ENCODE data around the gene TTLL6. TPM values are rescaled to one million over a fixed set of nuclear protein-coding genes. Genes with fewer than 3 reads are reported as not detected.

TTLL6 gene
- total and polyA plus RNA-seq, 9 of the 15 experiments (the other 6 are each of a cell fraction or from before 2014, with no cell fraction given) = 0.05 TPM; not detected in 8

DNA sequence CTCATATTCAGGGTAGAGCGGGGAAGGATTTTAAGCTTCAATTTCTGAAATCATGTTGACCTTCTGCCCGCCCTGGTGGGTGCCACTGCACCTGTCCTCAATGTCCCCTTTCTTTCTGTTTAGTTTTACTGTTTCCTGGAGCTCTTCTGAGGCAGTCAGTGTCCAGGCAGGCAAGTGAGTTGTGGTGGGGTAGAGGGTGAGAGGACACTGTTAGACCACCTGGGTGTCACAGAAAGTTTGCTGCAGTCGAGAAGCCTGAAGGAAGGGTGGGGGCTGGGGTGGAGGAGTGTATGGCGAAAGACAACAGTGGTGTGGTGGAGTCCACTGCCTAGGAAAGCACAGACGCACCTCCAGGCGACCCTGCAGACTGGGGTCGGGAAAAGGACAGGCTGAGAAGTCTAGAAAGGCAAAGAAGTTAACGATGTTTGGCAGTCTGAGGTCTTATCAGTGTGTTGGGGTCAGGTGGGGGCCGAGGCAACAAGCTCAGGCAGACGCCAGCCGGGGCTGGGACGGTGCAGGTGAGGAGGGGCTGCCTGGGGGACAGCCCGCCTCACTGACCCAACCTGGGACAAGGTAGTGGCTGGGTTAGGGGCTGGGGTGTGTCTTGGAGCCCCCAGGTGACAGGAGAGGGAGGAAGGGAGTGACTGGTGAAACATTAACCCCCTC, 65.2 kb downstream of the TTLL6 start:
- Histone ChIP-seq H4K20me1 (replicated peaks; ENCODE audit: control insufficient read depth, insufficient read depth, low read length) (peaks cover 10% of the 10 kb centered on the region; the same call in 1 of the 2 replicates), H3K9ac (ENCODE audit: insufficient read depth in 1 of 2, low read depth in 2 of 2, low read length in 2 of 2) (no peak overlapping the region), H2AFZ (ENCODE audit: low read depth, low read length) (no peak overlapping the region), H3K9me3 (replicated peaks; ENCODE audit: control insufficient read depth, insufficient read depth, low read depth, low read length) (no peaks in the 10 kb centered on the region), H3K79me2 (ENCODE audit: control insufficient read depth, insufficient read depth, low read length) (no peaks in the 10 kb centered on the region), H3K27me3 (ENCODE audit: control insufficient read depth in 2 of 2, insufficient read depth in 2 of 2, low read length in 2 of 2) (peaks cover 80 to 88% of the 10 kb centered on the region in 2 experiments), H3K4me1 (replicated peaks in 1 of 2; ENCODE audit: control insufficient read depth in 2 of 2, insufficient read depth in 2 of 2, low read length in 2 of 2) (peaks cover 0 to 19% of the 10 kb centered on the region in 2 experiments; a peak in 2 of 5 replicates), H3K9me1 (ENCODE audit: control insufficient read depth, insufficient read depth, low read length) (no peaks in the 10 kb centered on the region), H3K4me2 (ENCODE audit: insufficient read depth, low read length) (no peak overlapping the region), H3K36me3 (ENCODE audit: control insufficient read depth, insufficient read depth, low read length) (no peaks in the 10 kb centered on the region), H3K4me3 (no peak overlapping the region), H3K27ac (ENCODE audit: extremely low read depth, low read depth, low read length) (no peak overlapping the region)
- ChIA-PET POLR2A (interaction anchor here (0.6 to 1.8 kb wide), 6 partner anchors 9 to 1083 kb away, joined by 3 to 10 read pairs (median 3); no protein-coding TSS in a partner anchor), CTCF (ENCODE audit: low intra/inter-chr PET ratio) (no interaction called here)
- FAIRE-seq = no peak
- BruUV-seq (replicated peaks) = no TSS peak
- intact Hi-C loops (cut with micrococcal nuclease) = no loop called here
- no peak for ATAC-seq
- under 1% methylated on average over 13 of the region's 13 CpGs for WGBS (ENCODE audit: insufficient coverage, low coverage, missing lambda C conversion rate)
- TF ChIP-seq, protein P1, sequence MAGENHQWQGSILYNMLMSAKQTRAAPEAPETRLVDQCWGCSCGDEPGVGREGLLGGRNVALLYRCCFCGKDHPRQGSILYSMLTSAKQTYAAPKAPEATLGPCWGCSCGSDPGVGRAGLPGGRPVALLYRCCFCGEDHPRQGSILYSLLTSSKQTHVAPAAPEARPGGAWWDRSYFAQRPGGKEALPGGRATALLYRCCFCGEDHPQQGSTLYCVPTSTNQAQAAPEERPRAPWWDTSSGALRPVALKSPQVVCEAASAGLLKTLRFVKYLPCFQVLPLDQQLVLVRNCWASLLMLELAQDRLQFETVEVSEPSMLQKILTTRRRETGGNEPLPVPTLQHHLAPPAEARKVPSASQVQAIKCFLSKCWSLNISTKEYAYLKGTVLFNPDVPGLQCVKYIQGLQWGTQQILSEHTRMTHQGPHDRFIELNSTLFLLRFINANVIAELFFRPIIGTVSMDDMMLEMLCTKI (IDR thresholded peaks at IDR 0.05; ENCODE audit: partially characterized antibody) = no peak
- TF ChIP-seq NCOR1 (IDR thresholded peaks at IDR 0.05) = no peak
- DNase-seq (ENCODE audit: extremely low read depth in 1 of 4, low spot score in 3 of 4) = no peak
- in situ Hi-C loops (cut with MboI) = no loop called here

DNA sequence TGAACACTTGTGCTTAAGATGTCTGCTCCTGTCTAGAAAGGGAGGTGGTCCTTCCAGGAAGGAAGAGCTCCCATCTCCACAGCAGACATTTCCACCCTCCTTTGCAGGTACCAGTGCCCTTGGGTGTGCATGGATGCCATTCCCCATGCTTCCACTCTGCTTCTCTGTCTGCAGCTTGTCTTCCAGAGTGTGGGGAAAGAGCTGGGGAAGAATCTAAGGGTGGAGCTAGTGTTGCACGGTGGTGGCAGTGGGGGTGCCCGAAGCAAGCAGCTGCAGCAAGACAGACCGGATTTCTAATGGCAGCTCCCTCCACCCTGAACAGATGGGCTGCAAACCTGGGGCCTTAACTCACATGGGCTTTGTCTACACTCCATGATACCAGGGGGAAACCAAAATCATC, 65.9 kb downstream of the TTLL6 start:
- Histone ChIP-seq H3K27me3 (ENCODE audit: control insufficient read depth in 2 of 2, insufficient read depth in 2 of 2, low read length in 2 of 2) (peaks cover 81 to 88% of the 10 kb centered on the region in 2 experiments), H3K4me2 (ENCODE audit: insufficient read depth, low read length) (no peak overlapping the region), H2AFZ (ENCODE audit: low read depth, low read length) (no peak overlapping the region), H3K36me3 (ENCODE audit: control insufficient read depth, insufficient read depth, low read length) (no peaks in the 10 kb centered on the region), H3K9me3 (replicated peaks; ENCODE audit: control insufficient read depth, insufficient read depth, low read depth, low read length) (no peaks in the 10 kb centered on the region), H3K27ac (ENCODE audit: extremely low read depth, low read depth, low read length) (no peak overlapping the region), H3K79me2 (ENCODE audit: control insufficient read depth, insufficient read depth, low read length) (no peaks in the 10 kb centered on the region), H3K4me3 (no peak overlapping the region), H3K9ac (ENCODE audit: insufficient read depth in 1 of 2, low read depth in 2 of 2, low read length in 2 of 2) (no peak overlapping the region), H3K4me1 (replicated peaks in 1 of 2; ENCODE audit: control insufficient read depth in 2 of 2, insufficient read depth in 2 of 2, low read length in 2 of 2) (peaks cover 0 to 19% of the 10 kb centered on the region in 2 experiments; a peak in 2 of 5 replicates), H3K9me1 (ENCODE audit: control insufficient read depth, insufficient read depth, low read length) (no peaks in the 10 kb centered on the region), H4K20me1 (replicated peaks; ENCODE audit: control insufficient read depth, insufficient read depth, low read length) (peaks cover 10% of the 10 kb centered on the region; the same call in 1 of the 2 replicates)
- 7% methylated on average over 3 of the region's 3 CpGs for WGBS (ENCODE audit: insufficient coverage, low coverage, missing lambda C conversion rate)
- ChIA-PET CTCF (ENCODE audit: low intra/inter-chr PET ratio) (no interaction called here), POLR2A (interaction anchor here (0.6 to 1.8 kb wide), 8 partner anchors 8 to 1083 kb away, joined by 3 to 10 read pairs (median 3); no protein-coding TSS in a partner anchor)
- intact Hi-C loops (cut with micrococcal nuclease) = no loop called here
- DNase-seq (ENCODE audit: extremely low read depth in 1 of 4, low spot score in 3 of 4) (no peak), FAIRE-seq (no peak), ATAC-seq (peak; percentile 42; the same call in 1 of the 3 replicates)
- in situ Hi-C loops (cut with MboI) = no loop called here
- no TSS peak for BruUV-seq (replicated peaks)
- TF ChIP-seq ZC3H11A (IDR thresholded peaks at IDR 0.05; ENCODE audit: low read depth, low read length) (no peak), C11orf30 (IDR thresholded peaks at IDR 0.05; ENCODE audit: low read depth) (no peak), NBN (IDR thresholded peaks at IDR 0.05; ENCODE audit: low read depth) (no peak), EZH2 (IDR thresholded peaks at IDR 0.05; ENCODE audit: borderline replicate concordance, low read depth, low read length) (peak; percentile 81; the same call in 1 of the 2 replicates), KLF6 (CRISPR knock-in tag; IDR thresholded peaks at IDR 0.05; ENCODE audit: borderline replicate concordance) (no peak)
- TF ChIP-seq, protein P2, sequence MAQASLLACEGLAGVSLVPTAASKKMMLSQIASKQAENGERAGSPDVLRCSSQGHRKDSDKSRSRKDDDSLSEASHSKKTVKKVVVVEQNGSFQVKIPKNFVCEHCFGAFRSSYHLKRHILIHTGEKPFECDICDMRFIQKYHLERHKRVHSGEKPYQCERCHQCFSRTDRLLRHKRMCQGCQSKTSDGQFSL (CRISPR knock-in tag; IDR thresholded peaks at IDR 0.05) = 0 out of 2 replicates have a peak, but pooled peaks have one; percentile 47
- TF ChIP-seq, protein P2 (tag; IDR thresholded peaks at IDR 0.05) = no peak
- TF ChIP-seq, protein P3, sequence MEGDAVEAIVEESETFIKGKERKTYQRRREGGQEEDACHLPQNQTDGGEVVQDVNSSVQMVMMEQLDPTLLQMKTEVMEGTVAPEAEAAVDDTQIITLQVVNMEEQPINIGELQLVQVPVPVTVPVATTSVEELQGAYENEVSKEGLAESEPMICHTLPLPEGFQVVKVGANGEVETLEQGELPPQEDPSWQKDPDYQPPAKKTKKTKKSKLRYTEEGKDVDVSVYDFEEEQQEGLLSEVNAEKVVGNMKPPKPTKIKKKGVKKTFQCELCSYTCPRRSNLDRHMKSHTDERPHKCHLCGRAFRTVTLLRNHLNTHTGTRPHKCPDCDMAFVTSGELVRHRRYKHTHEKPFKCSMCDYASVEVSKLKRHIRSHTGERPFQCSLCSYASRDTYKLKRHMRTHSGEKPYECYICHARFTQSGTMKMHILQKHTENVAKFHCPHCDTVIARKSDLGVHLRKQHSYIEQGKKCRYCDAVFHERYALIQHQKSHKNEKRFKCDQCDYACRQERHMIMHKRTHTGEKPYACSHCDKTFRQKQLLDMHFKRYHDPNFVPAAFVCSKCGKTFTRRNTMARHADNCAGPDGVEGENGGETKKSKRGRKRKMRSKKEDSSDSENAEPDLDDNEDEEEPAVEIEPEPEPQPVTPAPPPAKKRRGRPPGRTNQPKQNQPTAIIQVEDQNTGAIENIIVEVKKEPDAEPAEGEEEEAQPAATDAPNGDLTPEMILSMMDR (IDR thresholded peaks at IDR 0.05 in 2 of 3, conservative IDR thresholded peaks at IDR 0.05 in 1 of 3; ENCODE audit: insufficient read depth in 2 of 3, low read depth in 1 of 3, low read length in 3 of 3) = no peak
